ENCODE measurements around the gene SPCS1. TPM values are rescaled to one million over a fixed set of nuclear protein-coding genes. Genes with fewer than 3 reads are reported as not detected.

Gene SPCS1
- total RNA-seq, 1 experiment from 2014 or later, result 133 TPM

- peaks cover 8% of the 10 kb centered on the region for H3F3A ChIP-seq (ENCODE audit: low read length, unreplicated experiment)
- no TSS peak for BruUV-seq (replicated peaks)
- CTCF ChIA-PET, result no interaction called here
Measured at GRCh38 chr3:52714335-52715302, 8.7 kb downstream of the SPCS1 start.

GRCh38 chr3:52715714-52716305 lies 9.9 kb downstream of the SPCS1 start:
- Histone ChIP-seq H3K9me2 (replicated peaks; ENCODE audit: low read length) (no peaks in the 10 kb centered on the region), H2AFZ (ENCODE audit: low read length) (no peak overlapping the region), H3K27ac (ENCODE audit: low read length) (no peak overlapping the region), H3F3A (ENCODE audit: low read length, unreplicated experiment) (peaks cover 7% of the 10 kb centered on the region), H3K4me2 (ENCODE audit: low read length) (no peak overlapping the region), H3K4me3 (ENCODE audit: low read length) (no peak overlapping the region), H3K27me3 (ENCODE audit: low read length) (no peaks in the 10 kb centered on the region), H3K36me3 (ENCODE audit: low read depth, low read length) (peaks cover 14% of the 10 kb centered on the region; the same call in 1 of the 2 replicates), H4K20me1 (ENCODE audit: low read length) (no peaks in the 10 kb centered on the region), H3K9me3 (ENCODE audit: low read length) (no peaks in the 10 kb centered on the region), H3K4me1 (ENCODE audit: insufficient read depth, low read length) (no peaks in the 10 kb centered on the region), H3K9ac (ENCODE audit: low read length) (no peak overlapping the region), H3K79me2 (ENCODE audit: low read length) (no peaks in the 10 kb centered on the region)
- intact Hi-C loops (cut with micrococcal nuclease), result no loop called here
- CTCF ChIA-PET, result no interaction called here
- ATAC-seq, result no peak
- BruUV-seq (replicated peaks), result no TSS peak
- DNase-seq, result no peak
- POLR2A ChIA-PET (ENCODE audit: unreplicated experiment), result no interaction called here
- TF ChIP-seq EZH2phosphoT487 (IDR thresholded peaks at IDR 0.05; ENCODE audit: borderline replicate concordance, low read length) (no peak), EZH2 (IDR thresholded peaks at IDR 0.05; ENCODE audit: low read length, unreplicated experiment) (no peak), CTCF (conservative IDR thresholded peaks at IDR 0.05; ENCODE audit: low read depth, low read length) (no peak)

More at GRCh38 chr3:52714335-52715302, 8.7 kb downstream of the SPCS1 start:
- ATAC-seq, result no peak
- Histone ChIP-seq H3K9me3 (ENCODE audit: low read length) (no peaks in the 10 kb centered on the region), H3K9ac (ENCODE audit: low read length) (no peak overlapping the region), H3K4me1 (ENCODE audit: insufficient read depth, low read length) (no peaks in the 10 kb centered on the region), H3K27ac (ENCODE audit: low read length) (no peak overlapping the region), H3K4me2 (ENCODE audit: low read length) (no peak overlapping the region), H3K9me2 (replicated peaks; ENCODE audit: low read length) (no peaks in the 10 kb centered on the region), H3K36me3 (ENCODE audit: low read depth, low read length) (peaks cover 5% of the 10 kb centered on the region; the same call in 1 of the 2 replicates), H4K20me1 (ENCODE audit: low read length) (no peaks in the 10 kb centered on the region), H3K4me3 (ENCODE audit: low read length) (no peak overlapping the region), H2AFZ (ENCODE audit: low read length) (no peak overlapping the region), H3K27me3 (ENCODE audit: low read length) (no peaks in the 10 kb centered on the region), H3K79me2 (ENCODE audit: low read length) (no peaks in the 10 kb centered on the region)
- no peak for TF ChIP-seq EZH2 (IDR thresholded peaks at IDR 0.05; ENCODE audit: low read length, unreplicated experiment)
- TF ChIP-seq CTCF (conservative IDR thresholded peaks at IDR 0.05; ENCODE audit: low read depth, low read length), result no peak
- TF ChIP-seq EZH2phosphoT487 (IDR thresholded peaks at IDR 0.05; ENCODE audit: borderline replicate concordance, low read length), result no peak
- DNase-seq, result no peak
- POLR2A ChIA-PET (ENCODE audit: unreplicated experiment), result no interaction called here
- intact Hi-C loops (cut with micrococcal nuclease), result no loop called here
